ENCODE results near the gene DPAGT1. TPM values are rescaled to one million over a fixed set of nuclear protein-coding genes. Genes with fewer than 3 reads are reported as not detected.
"Not testable (repeated sequence)": the region's sequence is repeated elsewhere in the genome, so short reads cannot be mapped to it uniquely, and the experiment has no call there.

Gene DPAGT1
- total RNA-seq, 1 donor from 2014 or later: 12.1 TPM

GRCh38 chr11:119108146-119108856 lies 6.6 kb upstream of the DPAGT1 start:
- DNase-seq (ENCODE audit: low read depth): peak; percentile 71
- H3K4me3 ChIP-seq (ENCODE audit: low read depth, low read length): peak overlapping the region; percentile 81
- TF ChIP-seq CTCF (IDR thresholded peaks at IDR 0.05; ENCODE audit: insufficient read depth, low read length, severe bottlenecking): no peak
- FAIRE-seq: peak; percentile 23
- peaks cover 8% of the 10 kb centered on the region for H3K36me3 ChIP-seq (ENCODE audit: control insufficient read depth, insufficient read depth, low read length)
- H3K27me3 ChIP-seq (ENCODE audit: control insufficient read depth, insufficient read depth, low read length): no peaks in the 10 kb centered on the region

DNA sequence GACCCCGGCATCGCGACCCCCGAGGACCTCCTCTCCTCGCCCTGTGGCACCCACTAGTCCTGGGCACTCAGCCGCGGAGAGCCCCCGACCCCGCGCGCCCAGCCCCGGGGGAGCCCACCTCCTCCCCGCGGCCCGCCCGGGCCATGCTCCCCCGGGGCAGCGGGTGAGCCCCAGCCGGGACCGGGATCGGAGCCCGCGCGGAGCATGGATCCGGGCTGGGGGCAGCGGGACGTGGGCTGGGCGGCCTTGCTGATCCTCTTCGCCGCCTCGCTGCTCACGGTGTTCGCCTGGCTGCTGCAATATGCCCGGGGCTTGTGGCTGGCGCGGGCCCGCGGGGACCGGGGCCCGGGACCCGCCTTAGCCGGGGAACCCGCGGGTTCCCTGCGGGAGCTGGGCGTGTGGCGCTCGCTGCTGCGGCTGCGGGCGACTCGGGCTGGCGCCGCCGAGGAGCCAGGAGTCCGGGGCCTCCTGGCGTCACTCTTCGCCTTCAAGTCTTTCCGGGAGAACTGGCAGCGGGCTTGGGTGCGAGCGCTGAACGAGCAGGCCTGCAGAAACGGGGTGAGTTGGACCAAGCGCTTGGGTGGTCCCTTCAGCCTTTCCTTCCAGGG lies 6.0 kb upstream of the DPAGT1 start:
- Histone ChIP-seq H3K4me3 (ENCODE audit: low read depth, low read length) (peak overlapping the region; percentile 81), H3K36me3 (ENCODE audit: control insufficient read depth, insufficient read depth, low read length) (peaks cover 8% of the 10 kb centered on the region), H3K27me3 (ENCODE audit: control insufficient read depth, insufficient read depth, low read length) (no peaks in the 10 kb centered on the region)
- no peak for DNase-seq (ENCODE audit: low read depth)
- no peak for TF ChIP-seq CTCF (IDR thresholded peaks at IDR 0.05; ENCODE audit: insufficient read depth, low read length, severe bottlenecking)
- no peak for FAIRE-seq

- peak within 1 kb of the TSS; percentile 81 for H3K4me3 ChIP-seq (ENCODE audit: low read depth, low read length)
- TF ChIP-seq CTCF (IDR thresholded peaks at IDR 0.05; ENCODE audit: insufficient read depth, low read length, severe bottlenecking): no peak
- peak; percentile 86 for DNase-seq (ENCODE audit: low read depth)
- peaks cover 7% of the 10 kb centered on the region for H3K36me3 ChIP-seq (ENCODE audit: control insufficient read depth, insufficient read depth, low read length)
- no peak for FAIRE-seq
- no peaks in the 10 kb centered on the region for H3K27me3 ChIP-seq (ENCODE audit: control insufficient read depth, insufficient read depth, low read length)
Measured at GRCh38 chr11:119106564-119107537, 5.2 kb upstream of the DPAGT1 start, which contains the start of gene C2CD2L. TSS of gene C2CD2L (plus strand) at chr11:119107344. CDS start at chr11:119107742, 398 bp downstream.

DNA sequence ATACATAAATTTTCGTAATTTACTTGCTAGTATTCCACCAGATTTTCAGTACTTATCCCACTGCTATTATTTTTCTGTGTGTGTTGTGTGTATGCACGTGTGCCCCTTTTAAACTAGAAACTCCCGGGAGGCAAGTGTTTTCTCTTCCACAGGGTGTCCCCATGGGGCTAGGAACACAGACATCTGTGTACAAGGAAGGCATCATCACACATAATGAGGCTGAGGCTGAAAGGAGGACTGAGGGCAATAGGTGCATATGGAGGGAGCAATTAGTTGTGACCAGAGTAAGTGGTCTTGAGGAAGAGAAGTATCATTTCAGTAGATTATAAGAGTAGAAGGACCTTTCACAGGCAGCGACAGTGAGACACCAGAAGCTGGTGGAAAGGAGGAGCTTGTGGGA lies 2.1 kb upstream of the DPAGT1 start:
- FAIRE-seq (no peak), DNase-seq (ENCODE audit: low read depth) (no peak)
- no peak overlapping the region for H3K4me3 ChIP-seq (ENCODE audit: low read depth, low read length)
- H3K27me3 ChIP-seq (ENCODE audit: control insufficient read depth, insufficient read depth, low read length): no peaks in the 10 kb centered on the region
- TF ChIP-seq CTCF (IDR thresholded peaks at IDR 0.05; ENCODE audit: insufficient read depth, low read length, severe bottlenecking): no peak
- no peaks in the 10 kb centered on the region for H3K36me3 ChIP-seq (ENCODE audit: control insufficient read depth, insufficient read depth, low read length)

GRCh38 chr11:119103161-119103664 lies 1.6 kb upstream of the DPAGT1 start:
- DNase-seq (ENCODE audit: low read depth); H3K36me3 ChIP-seq (ENCODE audit: control insufficient read depth, insufficient read depth, low read length); H3K4me3 ChIP-seq (ENCODE audit: low read depth, low read length); FAIRE-seq; H3K27me3 ChIP-seq (ENCODE audit: control insufficient read depth, insufficient read depth, low read length): not testable (repeated sequence)
